Osteoblast (primary cell): ENCODE data around the gene MLEC. TPM values are rescaled to one million over a fixed set of nuclear protein-coding genes. Genes with fewer than 3 reads are reported as not detected.
A peak's percentile ranks its signal among the peaks of the same experiment; 100 is the strongest.

Source experiments
- DNase-seq: peaks from one replicate; pipeline ENCODE4 v3.0.0; 2011; ENCODE audit warnings: low spot score, mixed read lengths; ENCODE audit not compliant: insufficient read length; ENCODE audit errors: missing footprints
- H2AFZ ChIP-seq: 2 replicates; pipeline ENCODE4 v1.6.0; 2011; ENCODE audit warnings: mild to moderate bottlenecking, low read length
- H3K27ac ChIP-seq: 2 replicates; pipeline ENCODE4 v1.5.1; 2011; ENCODE audit warnings: mild to moderate bottlenecking, low read depth, low read length, moderate library complexity
- H3K27me3 ChIP-seq: 2 replicates; pipeline ENCODE4 v1.6.0; 2012; ENCODE audit warnings: mild to moderate bottlenecking, control low read depth, inconsistent platforms, low read length, moderate library complexity; ENCODE audit not compliant: insufficient read depth
- H3K36me3 ChIP-seq: 2 replicates; pipeline ENCODE4 v1.5.1; 2011; ENCODE audit warnings: mild to moderate bottlenecking, low read length, control low read depth, moderate library complexity; ENCODE audit not compliant: insufficient read depth
- H3K4me1 ChIP-seq: 2 replicates; pipeline ENCODE4 v1.5.1; 2011; ENCODE audit warnings: mild to moderate bottlenecking, low read length, control low read depth, moderate library complexity; ENCODE audit not compliant: insufficient read depth
- H3K4me2 ChIP-seq: 2 replicates; pipeline ENCODE4 v1.6.0; 2011; ENCODE audit warnings: mild to moderate bottlenecking, low read length; ENCODE audit not compliant: insufficient read depth
- H3K4me3 ChIP-seq: fragments of 200-600 bp; sonication (generic); 3 replicates; pipeline ENCODE4 v1.5.1; 2012; ENCODE audit warnings: mild to moderate bottlenecking, low read length, inconsistent platforms; ENCODE audit not compliant: insufficient read depth
- H3K79me2 ChIP-seq: 2 replicates; pipeline ENCODE4 v1.6.0; 2012; ENCODE audit warnings: mild to moderate bottlenecking, low read length, control low read depth, inconsistent platforms; ENCODE audit not compliant: insufficient read depth
- H3K9me3 ChIP-seq: 2 replicates; pipeline ENCODE4 v1.5.1; 2011; ENCODE audit warnings: low read depth, low read length, control low read depth
- H4K20me1 ChIP-seq: 2 replicates; pipeline ENCODE4 v1.6.0; 2012; ENCODE audit warnings: mild to moderate bottlenecking, low read length, control low read depth; ENCODE audit not compliant: insufficient read depth
- CTCF ChIP-seq: IDR thresholded peaks from 2 replicates; pipeline ENCODE4 v1.5.1; 2011; ENCODE audit warnings: mild to moderate bottlenecking, low read depth, low read length, moderate library complexity; ENCODE audit errors: extremely low read depth
- total RNA-seq: library from RNA; depleted of rRNA; stranded (reverse); fragments of >200 nt; gene quantifications from 2 replicates; pipeline ENCODE4 v1.2.3, GENCODE V29; 2012

MLEC gene
- total RNA-seq, 1 donor, result 89.8 TPM

GRCh38 chr12:120733574-120733973 lies 46.6 kb downstream of the MLEC start:
- Histone ChIP-seq H3K9me3 (no peaks in the 10 kb centered on the region), H3K27ac (no peak overlapping the region), H3K4me1 (no peaks in the 10 kb centered on the region), H3K79me2 (no peaks in the 10 kb centered on the region), H3K36me3 (no peaks in the 10 kb centered on the region), H3K27me3 (no peaks in the 10 kb centered on the region), H3K4me3 (no peak overlapping the region), H4K20me1 (no peaks in the 10 kb centered on the region), H3K4me2 (no peak overlapping the region), H2AFZ (no peak overlapping the region)
- no peak for TF ChIP-seq CTCF
- no peak for DNase-seq

GRCh38 chr12:120734210-120734609 lies 47.3 kb downstream of the MLEC start:
- H3K36me3 ChIP-seq, result no peaks in the 10 kb centered on the region
- no peak for TF ChIP-seq CTCF
- H3K4me2 ChIP-seq, result no peak overlapping the region
- no peaks in the 10 kb centered on the region for H3K27me3 ChIP-seq
- DNase-seq, result no peak
- no peak overlapping the region for H3K27ac ChIP-seq
- no peaks in the 10 kb centered on the region for H4K20me1 ChIP-seq
- no peaks in the 10 kb centered on the region for H3K4me1 ChIP-seq
- no peaks in the 10 kb centered on the region for H3K79me2 ChIP-seq
- H3K4me3 ChIP-seq, result no peak overlapping the region
- no peaks in the 10 kb centered on the region for H3K9me3 ChIP-seq
- H2AFZ ChIP-seq, result no peak overlapping the region

GRCh38 chr12:120735181-120735580 lies 48.2 kb downstream of the MLEC start:
- Histone ChIP-seq H3K4me1 (no peaks in the 10 kb centered on the region), H3K4me3 (no peak overlapping the region), H3K9me3 (no peaks in the 10 kb centered on the region), H4K20me1 (no peaks in the 10 kb centered on the region), H3K27ac (no peak overlapping the region), H3K36me3 (no peaks in the 10 kb centered on the region), H3K27me3 (no peaks in the 10 kb centered on the region), H3K79me2 (no peaks in the 10 kb centered on the region), H3K4me2 (no peak overlapping the region), H2AFZ (no peak overlapping the region)
- no peak for DNase-seq
- no peak for TF ChIP-seq CTCF

GRCh38 chr12:120736404-120737331 lies 49.7 kb downstream of the MLEC start:
- no peaks in the 10 kb centered on the region for H3K27me3 ChIP-seq
- no peaks in the 10 kb centered on the region for H3K79me2 ChIP-seq
- H2AFZ ChIP-seq, result no peak overlapping the region
- peak; percentile 79 for DNase-seq
- no peak overlapping the region for H3K4me2 ChIP-seq
- no peaks in the 10 kb centered on the region for H3K4me1 ChIP-seq
- no peak for TF ChIP-seq CTCF
- no peaks in the 10 kb centered on the region for H4K20me1 ChIP-seq
- no peaks in the 10 kb centered on the region for H3K9me3 ChIP-seq
- H3K4me3 ChIP-seq, result no peak overlapping the region
- H3K36me3 ChIP-seq, result no peaks in the 10 kb centered on the region
- no peak overlapping the region for H3K27ac ChIP-seq
